Lung (tissue), 12 donors: ENCODE data around the gene ZNF91. TPM values are rescaled to one million over a fixed set of nuclear protein-coding genes. Genes with fewer than 3 reads are reported as not detected.

Experiments used
- ATAC-seq: fragments of 200-7000 bp; cut with Tn5 transposase; one replicate; pipeline ENCODE4 v1.9.1; 2020; ENCODE audit warnings: moderate number of reproducible peaks; ENCODE audit not compliant: insufficient read depth, low FRiP score
- DNase-seq, 3 donors: peaks; one replicate each; pipeline ENCODE4 v3.0.0-alpha.2; 2013 to 2017
- H3K27ac ChIP-seq, 2 donors: one replicate each; pipeline ENCODE4 v1.5.1; 2013; ENCODE audit warnings: mild to moderate bottlenecking in 2 of 2, moderate library complexity in 2 of 2, control low read depth in 1 of 2, inconsistent platforms in 1 of 2, low read depth in 1 of 2, low read length in 1 of 2
- H3K27me3 ChIP-seq, 3 donors: one replicate each; pipeline ENCODE4 v1.5.1; 2013; ENCODE audit warnings: low read length in 2 of 3; ENCODE audit not compliant: control insufficient read depth in 3 of 3, insufficient read depth in 3 of 3
- H3K36me3 ChIP-seq, 4 donors: one replicate each; pipeline ENCODE4 v1.5.1; 2013; ENCODE audit warnings: low read length in 4 of 4, mild to moderate bottlenecking in 1 of 4, moderate library complexity in 1 of 4; ENCODE audit not compliant: control insufficient read depth in 4 of 4, insufficient read depth in 4 of 4
- H3K4me1 ChIP-seq, 5 donors: one replicate each; pipeline ENCODE4 v1.5.1; 2013; ENCODE audit warnings: low read length in 5 of 5, mild to moderate bottlenecking in 2 of 5, moderate library complexity in 1 of 5; ENCODE audit not compliant: control insufficient read depth in 5 of 5, insufficient read depth in 5 of 5
- H3K4me3 ChIP-seq: one replicate; pipeline ENCODE4 v1.5.1; 2013; ENCODE audit warnings: mild to moderate bottlenecking, control low read depth, moderate library complexity
- H3K9ac ChIP-seq, 2 donors: one replicate each; pipeline ENCODE4 v1.5.1; 2013; ENCODE audit warnings: low read length in 2 of 2, control low read depth in 1 of 2; ENCODE audit not compliant: insufficient read depth in 1 of 2
- H3K9me3 ChIP-seq, 4 donors: one replicate each; pipeline ENCODE4 v1.5.1; 2013; ENCODE audit warnings: low read length in 3 of 4, mild to moderate bottlenecking in 1 of 4, moderate library complexity in 1 of 4; ENCODE audit not compliant: control insufficient read depth in 4 of 4, insufficient read depth in 3 of 4
- CTCF ChIP-seq: IDR thresholded peaks from 2 replicates; pipeline ENCODE4 v1.5.1; 2012; ENCODE audit warnings: mild to moderate bottlenecking; ENCODE audit errors: control extremely low read depth, extremely low read depth
- WGBS, 2 donors: extraction: QIAGEN DNeasy Blood & Tissue Kit; methylation state at CpG; one replicate each; pipeline ENCODE4 v1.1.7; 2013; 5-methylcytosine and 5-hydroxymethylcytosine counted together
- polyA plus RNA-seq, 2 donors: library from polyadenylated mRNA; stranded (reverse); fragments of 200-250 nt; gene quantifications; one replicate each; pipeline ENCODE4 v1.2.1, GENCODE V29; 2013
- total RNA-seq, 2 donors: library from RNA; depleted of rRNA in 1 of 2; stranded (reverse); fragments of >200 nt in 1 of 2; gene quantifications; one replicate each; pipeline ENCODE4 v1.2.1, GENCODE V29; 2014 to 2021
- donor health status: control.
- donor health status: control.
- donor health status: Bipolar disorder and iron deficiency.
- donor health status: healthy.
- donor health status: DM: yes; HTN: yes; CAD: no.

The ZNF91 gene
- total and polyA plus RNA-seq, 4 donors: 5.0 to 172 (median 24.8) TPM

GRCh38 chr19:23406721-23407120 lies 11.4 kb upstream of the ZNF91 start:
- no peaks in the 10 kb centered on the region for H3K36me3 ChIP-seq
- WGBS, 2 donors: 94 to 96% methylated on average over 3 of the region's 3 CpGs
- no peak for TF ChIP-seq CTCF
- H3K4me1 ChIP-seq: no peaks in the 10 kb centered on the region
- no peak overlapping the region for H3K27ac ChIP-seq
- no peak overlapping the region for H3K4me3 ChIP-seq
- H3K27me3 ChIP-seq: no peaks in the 10 kb centered on the region
- no peak for DNase-seq
- H3K9ac ChIP-seq: no peak overlapping the region
- no peak for ATAC-seq
- H3K9me3 ChIP-seq: peaks cover 0 to 6% (median 0%) of the 10 kb centered on the region in 4 donors

GRCh38 chr19:23406091-23406490 lies 10.8 kb upstream of the ZNF91 start:
- Histone ChIP-seq H3K9ac (no peak overlapping the region), H3K27ac (no peak overlapping the region), H3K4me1 (no peaks in the 10 kb centered on the region), H3K36me3 (no peaks in the 10 kb centered on the region), H3K4me3 (no peak overlapping the region), H3K9me3 (peaks cover 0 to 6% (median 0%) of the 10 kb centered on the region in 4 donors), H3K27me3 (no peaks in the 10 kb centered on the region)
- DNase-seq: no peak
- no peak for ATAC-seq
- 93 to 94% methylated on average over 2 of the region's 2 CpGs for WGBS, 2 donors
- TF ChIP-seq CTCF: no peak

- H3K27me3 ChIP-seq: no peaks in the 10 kb centered on the region
- no peaks in the 10 kb centered on the region for H3K36me3 ChIP-seq
- 96 to 97% methylated on average over 1 of the region's 1 CpG for WGBS, 2 donors
These were observed 9.4 kb upstream of the ZNF91 start for GRCh38 chr19:23404676-23405075.

More at GRCh38 chr19:23404676-23405075, 9.4 kb upstream of the ZNF91 start:
- H3K4me3 ChIP-seq: no peak overlapping the region
- DNase-seq (no peak), ATAC-seq (no peak)
- no peak for TF ChIP-seq CTCF
- peaks cover 0 to 5% (median 0%) of the 10 kb centered on the region in 4 donors for H3K9me3 ChIP-seq
- H3K4me1 ChIP-seq: no peaks in the 10 kb centered on the region
- H3K27ac ChIP-seq: no peak overlapping the region
- no peak overlapping the region for H3K9ac ChIP-seq
